Activated effector memory CD4-positive, alpha-beta T cell treated with anti-CD3 and anti-CD28 coated beads, Interleukin-2, amount 50 U/mL, for 16 hours (primary cell): ENCODE data around the gene NDUFV1.

Source experiments
- DNase-seq: peaks from one replicate; pipeline ENCODE4 v3.0.0-alpha.2; 2020

NDUFV1 gene

GRCh38 chr11:67628710-67629385 lies 22.1 kb downstream of the NDUFV1 start:
- DNase-seq, result no peak

GRCh38 chr11:67629386-67630227 lies 22.9 kb downstream of the NDUFV1 start, which contains the start of gene NUDT8:
TSS of gene NUDT8 (minus strand) at chr11:67629937. CDS start at chr11:67629911, 26 bp downstream.
- DNase-seq, result peak; percentile 96

- peak; percentile 98 for DNase-seq
Observed at GRCh38 chr11:67630228-67630942, 23.6 kb downstream of the NDUFV1 start.

- no peak for DNase-seq
Observed at GRCh38 chr11:67630943-67631331, 24.2 kb downstream of the NDUFV1 start.

GRCh38 chr11:67631411-67631810 lies 24.7 kb downstream of the NDUFV1 start:
- DNase-seq, result no peak

- no peak for DNase-seq
Observed at GRCh38 chr11:67631853-67632174, 25.1 kb downstream of the NDUFV1 start.

- DNase-seq, result no peak
Observed at GRCh38 chr11:67632175-67632981, 25.6 kb downstream of the NDUFV1 start.

GRCh38 chr11:67632982-67633755 lies 26.4 kb downstream of the NDUFV1 start:
- peak; percentile 60 for DNase-seq

- peak; percentile 60 for DNase-seq
Observed at GRCh38 chr11:67633758-67634365, 27.1 kb downstream of the NDUFV1 start.

- peak; percentile 47 for DNase-seq
Observed at GRCh38 chr11:67634366-67635230, 27.9 kb downstream of the NDUFV1 start.

- peak; percentile 38 for DNase-seq
Observed at GRCh38 chr11:67635231-67635521, 28.4 kb downstream of the NDUFV1 start.

- no peak for DNase-seq
Observed at GRCh38 chr11:67636962-67637361, 30.2 kb downstream of the NDUFV1 start.

- peak; percentile 4 for DNase-seq
Observed at GRCh38 chr11:67637441-67637840, 30.7 kb downstream of the NDUFV1 start.

GRCh38 chr11:67638535-67639437 lies 32.0 kb downstream of the NDUFV1 start:
- DNase-seq, result peak; percentile 45

- DNase-seq, result peak; percentile 60
Observed at GRCh38 chr11:67639438-67639859, 32.7 kb downstream of the NDUFV1 start, which contains the start of gene TBX10. TSS of gene TBX10 (minus strand) at chr11:67639763. CDS start at chr11:67639472, 291 bp downstream.

GRCh38 chr11:67640021-67640757 lies 33.5 kb downstream of the NDUFV1 start:
- peak; percentile 85 for DNase-seq

- DNase-seq, result peak; percentile 27
Observed at GRCh38 chr11:67640758-67641337, 34.1 kb downstream of the NDUFV1 start.
